WI38 (cell line): ENCODE data around the gene RPS6KB2.

Experiments
- H3K4me3 ChIP-seq: 2 replicates; pipeline ENCODE4 v1.5.1; 2011; ENCODE audit warnings: low read depth, mild to moderate bottlenecking, control low read depth, low read length
- CTCF ChIP-seq: IDR thresholded peaks from 2 replicates; pipeline ENCODE4 v1.5.1; 2012; ENCODE audit warnings: low read depth, mild to moderate bottlenecking, control low read depth, low read length

RPS6KB2 gene

GRCh38 chr11:67428052-67429001, at the start of gene RPS6KB2:
RPS6KB2 (plus strand) TSS chr11:67428494; CDS start chr11:67428546, 52 bp downstream.
- no peak for TF ChIP-seq CTCF
- H3K4me3 ChIP-seq = peak within 1 kb of the TSS; percentile 99

DNA sequence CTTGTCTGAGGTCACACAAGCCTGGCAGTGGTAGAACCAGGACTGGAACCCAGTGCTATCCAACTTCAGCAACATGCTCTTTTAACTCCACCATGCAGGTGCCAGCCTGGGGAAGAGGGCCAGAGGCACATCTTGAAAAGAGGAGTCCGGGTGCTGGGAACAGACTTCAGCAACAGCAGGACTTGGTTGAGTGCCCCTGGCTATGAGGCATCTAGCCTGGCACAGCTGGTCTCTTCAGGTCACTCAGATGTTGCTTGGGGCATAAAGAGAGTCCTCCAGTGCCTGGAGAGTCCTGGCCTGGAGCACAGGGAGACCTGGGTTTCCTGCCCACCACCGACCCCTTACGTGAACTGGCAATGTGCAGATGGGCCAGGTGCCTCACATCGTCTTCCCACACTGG, 49.8 kb upstream of the RPS6KB2 start:
- no peak for TF ChIP-seq CTCF
- no peak overlapping the region for H3K4me3 ChIP-seq

GRCh38 chr11:67379061-67380058, 48.9 kb upstream of the RPS6KB2 start:
- no peak overlapping the region for H3K4me3 ChIP-seq
- TF ChIP-seq CTCF = no peak

- no peak overlapping the region for H3K4me3 ChIP-seq
- no peak for TF ChIP-seq CTCF
Observed at GRCh38 chr11:67381244-67381972, 46.9 kb upstream of the RPS6KB2 start.

- no peak overlapping the region for H3K4me3 ChIP-seq
- TF ChIP-seq CTCF = peak; percentile 98
Observed at GRCh38 chr11:67382276-67383136, 45.8 kb upstream of the RPS6KB2 start.

GRCh38 chr11:67384851-67385366, 43.4 kb upstream of the RPS6KB2 start:
- no peak for TF ChIP-seq CTCF

More at GRCh38 chr11:67384851-67385366, 43.4 kb upstream of the RPS6KB2 start:
- no peak overlapping the region for H3K4me3 ChIP-seq
